Heart left ventricle (tissue), 16 donors: ENCODE results near the gene TMEM106B. TPM values are rescaled to one million over a fixed set of nuclear protein-coding genes. Genes with fewer than 3 reads are reported as not detected.

Experiments used
- ATAC-seq, 4 donors: fragments of 200-7000 bp; cut with Tn5 transposase; one replicate each; pipeline ENCODE4 v1.9.1; 2020 to 2022; ENCODE audit warnings: moderate library complexity in 4 of 4, mild to moderate bottlenecking in 3 of 4, moderate number of reproducible peaks in 1 of 4
- DNase-seq, 5 donors: peaks; one replicate each; pipeline ENCODE4 v3.0.0-alpha.2; 2020
- H3K27ac ChIP-seq, 12 donors: fragments of 200-600 bp; sonication (generic) in 4 of 12; one replicate each; pipeline versions ENCODE4 v1.5.0 to v1.8.0; 2016 to 2022; ENCODE audit warnings: mild to moderate bottlenecking in 2 of 12
- H3K27me3 ChIP-seq, 9 donors: fragments of 200-600 bp; sonication (generic) in 2 of 9; one replicate each; pipeline versions ENCODE4 v1.5.1 to v1.8.0; 2016 to 2022; ENCODE audit warnings: mild to moderate bottlenecking in 3 of 9
- H3K36me3 ChIP-seq, 9 donors: fragments of 200-600 bp; sonication (generic) in 2 of 9; one replicate each; pipeline versions ENCODE4 v1.5.0 to v1.8.0; 2018 to 2022; ENCODE audit warnings: mild to moderate bottlenecking in 2 of 9
- H3K4me1 ChIP-seq, 12 donors: fragments of 200-600 bp; sonication (generic) in 4 of 12; one replicate each; pipeline versions ENCODE4 v1.5.0 to v1.8.0; 2016 to 2022; ENCODE audit warnings: mild to moderate bottlenecking in 3 of 12
- H3K4me3 ChIP-seq, 12 donors: fragments of 200-600 bp; sonication (generic) in 4 of 12; one replicate each; pipeline versions ENCODE4 v1.5.0 to v1.8.0; 2017 to 2022; ENCODE audit warnings: mild to moderate bottlenecking in 9 of 12, moderate library complexity in 4 of 12
- H3K9me3 ChIP-seq, 12 donors: fragments of 200-600 bp; sonication (generic) in 4 of 12; one replicate each; pipeline versions ENCODE4 v1.5.0 to v1.8.0; 2016 to 2022; ENCODE audit warnings: mild to moderate bottlenecking in 1 of 12
- POLR2A ChIP-seq, 2 donors: fragments of 450-650 bp; IDR thresholded peaks; one replicate each; pipeline ENCODE4 v1.6.1; 2017; ENCODE audit warnings: antibody characterized with exemption in 2 of 2, mild to moderate bottlenecking in 2 of 2, moderate library complexity in 2 of 2
- WGBS, 4 donors: extraction: QIAGEN DNeasy Blood & Tissue Kit in 2 of 4; methylation state at CpG; one replicate each; pipeline versions ENCODE4 v1.1.5 to v1.1.7; 2013 to 2018; 5-methylcytosine and 5-hydroxymethylcytosine counted together
- intact Hi-C, 10 donors: fragments of 100-400 bp; cut with DNase I; formaldehyde crosslinking; loops; one replicate each; pipeline versions ENCODE4 v1.11.1 to v1.14.2; 2022
- polyA plus RNA-seq, 2 donors: library from polyadenylated mRNA; stranded (reverse); fragments of 200-250 nt; gene quantifications; one replicate each; pipeline ENCODE4 v1.2.3, GENCODE V29; 2013
- total RNA-seq, 9 donors: library from RNA; depleted of rRNA in 2 of 9; stranded (reverse); fragments of >200 nt in 2 of 9; fragmentation: NEBNext Ultra II Directional in 3 of 9; extraction: Animal tissue kit (Norgen Biotek cat#: 25700) in 3 of 9; gene quantifications; one replicate each; pipeline versions ENCODE4 v1.1.0 to v1.2.4, GENCODE V29; 2016 to 2023
- TF ChIP-seq, protein P1 (sequence below), 12 donors: fragments of 200-600 bp; sonication (generic) in 4 of 12; IDR thresholded peaks; one replicate each; pipeline versions ENCODE4 v1.5.0 to v1.8.0; 2018 to 2022; ENCODE audit warnings: antibody characterized with exemption in 12 of 12, mild to moderate bottlenecking in 5 of 12
- donor health status: ischemic (EF 13 %, LVEDD 7.1; RV severe dilation, severe dysfunction).
- donor health status: healthy with polysubstance abuse.
- donor health status: DM: no; HTN: yes; CAD: no.
- donor health status: DM: no; HTN: no; CAD: no.
- donor health status: ischemic (EF 25% LVEDD 6.9; RV normal size, moderate dysfunction).
- donor health status: ischemic (EF 25% LVEDD 5.7; RV mildly dilated, moderate dysfunction).
- donor health status: healthy.
- donor health status: DM: yes; HTN: yes; CAD: no.
- donor health status: ischemic (EF 35%, LVEDD 5.7; RV mildly dilated, moderate dysfunction).
- donor health status: nonischemic (EF 11% LVEDD 7.7; RV severe dilation, severe dysfunction).
- donor health status: DM: yes; HTN: yes; CAD: no.
- donor health status: PGD.
- donor health status: ischemic (EF 29% LVEDD 5.4; RV normal size, mild dysfunction).
- donor health status: nonischemic (EF 23%, LVEDD 6.1; RV moderate dilation, normal function).

TMEM106B gene
- total and polyA plus RNA-seq, 11 donors, result 11.5 to 54.1 (median 45.8) TPM

DNA sequence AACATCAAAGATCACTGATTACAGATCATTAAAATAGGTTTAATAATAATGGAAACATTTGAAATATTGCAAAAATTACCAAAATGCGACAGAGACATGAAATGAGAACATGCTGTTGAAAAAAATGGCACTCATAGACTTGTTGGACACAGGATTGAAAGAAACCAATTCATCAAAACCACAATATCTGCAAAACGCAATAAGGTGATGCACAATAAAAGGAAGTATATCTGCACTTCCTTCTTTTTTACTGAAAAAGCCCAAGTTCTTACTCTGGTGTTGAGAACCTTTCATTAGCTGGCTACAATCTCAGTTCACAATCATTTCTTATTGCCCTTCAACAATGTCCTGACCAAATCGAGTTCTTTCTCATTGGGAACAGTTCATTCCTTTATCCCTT lies 28.7 kb downstream of the TMEM106B start:
- intact Hi-C loops, result no loop called here
- no peak for ATAC-seq
- no peak overlapping the region for H3K4me3 ChIP-seq
- DNase-seq, result no peak
- H3K27ac ChIP-seq, result no peak overlapping the region
- 85 to 89% (median 87%) methylated on average over 3 of the region's 3 CpGs for WGBS, 4 donors
- no peaks in the 10 kb centered on the region for H3K27me3 ChIP-seq
- peaks cover 0 to 15% (median 0%) of the 10 kb centered on the region in 12 donors for H3K9me3 ChIP-seq
- no peaks in the 10 kb centered on the region for H3K4me1 ChIP-seq
- H3K36me3 ChIP-seq, result peaks cover 0 to 33% (median 7%) of the 10 kb centered on the region in 9 donors
- TF ChIP-seq, protein P1, sequence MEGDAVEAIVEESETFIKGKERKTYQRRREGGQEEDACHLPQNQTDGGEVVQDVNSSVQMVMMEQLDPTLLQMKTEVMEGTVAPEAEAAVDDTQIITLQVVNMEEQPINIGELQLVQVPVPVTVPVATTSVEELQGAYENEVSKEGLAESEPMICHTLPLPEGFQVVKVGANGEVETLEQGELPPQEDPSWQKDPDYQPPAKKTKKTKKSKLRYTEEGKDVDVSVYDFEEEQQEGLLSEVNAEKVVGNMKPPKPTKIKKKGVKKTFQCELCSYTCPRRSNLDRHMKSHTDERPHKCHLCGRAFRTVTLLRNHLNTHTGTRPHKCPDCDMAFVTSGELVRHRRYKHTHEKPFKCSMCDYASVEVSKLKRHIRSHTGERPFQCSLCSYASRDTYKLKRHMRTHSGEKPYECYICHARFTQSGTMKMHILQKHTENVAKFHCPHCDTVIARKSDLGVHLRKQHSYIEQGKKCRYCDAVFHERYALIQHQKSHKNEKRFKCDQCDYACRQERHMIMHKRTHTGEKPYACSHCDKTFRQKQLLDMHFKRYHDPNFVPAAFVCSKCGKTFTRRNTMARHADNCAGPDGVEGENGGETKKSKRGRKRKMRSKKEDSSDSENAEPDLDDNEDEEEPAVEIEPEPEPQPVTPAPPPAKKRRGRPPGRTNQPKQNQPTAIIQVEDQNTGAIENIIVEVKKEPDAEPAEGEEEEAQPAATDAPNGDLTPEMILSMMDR (IDR thresholded peaks at IDR 0.05), result no peak
- TF ChIP-seq POLR2A (IDR thresholded peaks at IDR 0.05), result no peak

DNA sequence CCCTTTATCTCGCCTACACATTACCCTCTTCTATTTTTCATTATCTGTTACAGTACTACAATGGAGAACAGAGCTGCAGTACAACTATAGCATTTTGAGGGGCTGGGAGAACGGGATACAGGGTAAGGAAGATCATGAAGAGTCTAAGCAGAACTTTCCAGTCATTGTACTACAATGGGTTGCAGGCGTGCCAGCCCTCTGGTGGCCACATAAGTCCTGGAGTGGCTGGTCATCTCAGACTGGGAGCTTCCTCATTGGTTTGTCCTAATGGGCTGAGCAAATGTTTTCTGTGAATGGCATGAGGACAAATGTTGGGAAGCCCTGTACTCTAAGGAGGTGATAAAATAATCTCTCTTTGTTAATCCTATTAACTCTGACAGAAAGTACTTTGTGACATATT lies 33.0 kb downstream of the TMEM106B start:
- TF ChIP-seq, protein P1 (IDR thresholded peaks at IDR 0.05), result peak in 4 of 12 donors; percentile 8 to 23 (median 13)
- no peak for TF ChIP-seq POLR2A (IDR thresholded peaks at IDR 0.05)
- Histone ChIP-seq H3K27ac (no peak overlapping the region), H3K4me1 (no peaks in the 10 kb centered on the region), H3K36me3 (no peaks in the 10 kb centered on the region), H3K27me3 (no peaks in the 10 kb centered on the region), H3K4me3 (no peak overlapping the region), H3K9me3 (peaks cover 0 to 4% (median 0%) of the 10 kb centered on the region in 12 donors)
- intact Hi-C loops, result no loop called here
- WGBS, 4 donors, result 65 to 79% (median 76%) methylated on average over 3 of the region's 3 CpGs
- DNase-seq (no peak), ATAC-seq (no peak)

DNA sequence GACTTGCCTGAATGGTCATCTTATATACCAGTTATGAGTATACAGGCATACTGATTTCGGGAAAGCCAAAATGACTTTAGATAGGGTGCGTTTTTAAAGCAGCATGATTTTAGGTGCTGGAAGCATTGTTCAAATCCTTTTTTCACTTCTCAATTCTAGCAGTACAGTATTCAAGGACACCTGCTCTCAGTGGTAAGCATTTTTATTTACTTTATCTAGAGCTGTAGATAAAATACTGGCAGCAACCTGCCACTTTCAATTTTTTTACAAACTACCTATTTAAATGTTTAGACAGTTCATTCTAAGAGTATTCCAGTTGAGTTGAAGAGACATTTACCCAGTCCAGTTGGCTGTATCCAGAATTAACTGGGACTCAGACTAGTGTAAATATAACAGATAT lies 33.6 kb downstream of the TMEM106B start:
- intact Hi-C loops, result no loop called here
- no peak overlapping the region for H3K4me3 ChIP-seq
- 41 to 75% (median 70%) methylated on average over 2 of the region's 2 CpGs for WGBS, 4 donors
- no peak for ATAC-seq
- no peaks in the 10 kb centered on the region for H3K36me3 ChIP-seq
- TF ChIP-seq, protein P1 (IDR thresholded peaks at IDR 0.05), result no peak
- TF ChIP-seq POLR2A (IDR thresholded peaks at IDR 0.05), result no peak
- no peaks in the 10 kb centered on the region for H3K27me3 ChIP-seq
- H3K4me1 ChIP-seq, result no peaks in the 10 kb centered on the region
- H3K27ac ChIP-seq, result no peak overlapping the region
- no peak for DNase-seq
- peaks cover 0 to 4% (median 0%) of the 10 kb centered on the region in 12 donors for H3K9me3 ChIP-seq

DNA sequence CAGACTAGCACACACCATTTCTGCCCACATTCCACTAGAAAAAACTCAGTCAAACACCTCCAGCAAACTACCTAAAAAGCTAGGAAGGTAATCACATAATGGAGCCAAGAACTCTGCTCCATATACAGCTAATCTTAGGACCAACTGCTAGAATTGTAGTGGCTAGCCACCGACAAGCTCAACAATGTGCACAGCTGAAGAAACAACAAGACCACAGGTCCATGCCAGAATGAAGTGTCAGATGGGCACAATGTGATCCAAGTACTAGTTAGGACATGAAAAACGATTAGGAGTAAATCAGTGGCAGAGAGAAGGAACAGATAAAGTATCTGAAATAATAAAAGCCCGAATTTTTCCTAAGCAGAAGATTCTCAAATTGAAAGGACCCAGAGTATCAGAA lies 38.6 kb downstream of the TMEM106B start:
- intact Hi-C loops, result no loop called here
- H3K27ac ChIP-seq, result no peak overlapping the region
- 62 to 72% (median 69%) methylated on average over 3 of the region's 3 CpGs for WGBS, 4 donors
- no peaks in the 10 kb centered on the region for H3K4me1 ChIP-seq
- DNase-seq (no peak), ATAC-seq (no peak)
- TF ChIP-seq, protein P1 (IDR thresholded peaks at IDR 0.05), result no peak
- no peak for TF ChIP-seq POLR2A (IDR thresholded peaks at IDR 0.05)
- H3K9me3 ChIP-seq, result peaks cover 0 to 19% (median 0%) of the 10 kb centered on the region in 12 donors
- H3K36me3 ChIP-seq, result no peaks in the 10 kb centered on the region
- H3K4me3 ChIP-seq, result no peak overlapping the region
- H3K27me3 ChIP-seq, result no peaks in the 10 kb centered on the region
